Muscle of leg (tissue), 16 donors: ENCODE measurements around the gene DAZ4. TPM values are rescaled to one million over a fixed set of nuclear protein-coding genes. Genes with fewer than 3 reads are reported as not detected.
"Not testable (repeated sequence)": the region's sequence is repeated elsewhere in the genome, so short reads cannot be mapped to it uniquely, and the experiment has no call there.

Experiments used
- DNase-seq: peaks from one replicate; pipeline ENCODE4 v3.0.0; 2013
- H3K27ac ChIP-seq: one replicate; pipeline ENCODE4 v1.5.1; 2013; ENCODE audit warnings: mild to moderate bottlenecking, low read length, control low read depth
- H3K27me3 ChIP-seq: one replicate; pipeline ENCODE4 v1.6.1; 2013; ENCODE audit warnings: low read length; ENCODE audit not compliant: control insufficient read depth, insufficient read depth
- H3K36me3 ChIP-seq: one replicate; pipeline ENCODE4 v1.6.1; 2013; ENCODE audit warnings: low read length; ENCODE audit not compliant: control insufficient read depth, insufficient read depth
- H3K4me1 ChIP-seq: one replicate; pipeline ENCODE4 v1.6.1; 2013; ENCODE audit warnings: low read length; ENCODE audit not compliant: control insufficient read depth, insufficient read depth
- H3K4me3 ChIP-seq: one replicate; pipeline ENCODE4 v1.5.1; 2013; ENCODE audit warnings: low read length, control low read depth
- H3K9me3 ChIP-seq: replicated peaks from 2 replicates; pipeline ENCODE4 v1.6.1; 2013; ENCODE audit warnings: low read depth, low read length; ENCODE audit not compliant: control insufficient read depth
- WGBS: methylation state at CpG from one replicate; pipeline ENCODE4 v1.1.5; 2013; ENCODE audit warnings: missing lambda C conversion rate; ENCODE audit not compliant: insufficient coverage; 5-methylcytosine and 5-hydroxymethylcytosine counted together
- long read RNA-seq, 11 donors: transcript quantifications; one replicate each; lab custom pipeline, GENCODE V29; 2026
- polyA plus RNA-seq, 8 donors: library from polyadenylated mRNA; unstranded; fragments of 120-200 nt; gene quantifications; one replicate each; pipeline versions ENCODE4 v1.2.1 to v1.2.3, GENCODE V29; 2013; ENCODE audit warnings: inconsistent platforms in 1 of 8, low replicate concordance in 1 of 8; ENCODE audit not compliant: insufficient read length in 8 of 8, insufficient read depth in 1 of 8
- total RNA-seq: library from RNA; stranded (reverse); fragments of 120-200 nt; gene quantifications from one replicate; pipeline ENCODE4 v1.2.4, GENCODE V29; 2013

DAZ4 gene
- total RNA-seq = not detected
- polyA plus RNA-seq = not detected
- long read RNA-seq, donor 1 = 0 reads
- long read RNA-seq, donor 2 = 0 reads
- long read RNA-seq, donor 3 = 0 reads
- long read RNA-seq, donor 4 = 0 reads
- long read RNA-seq, donor 5 = 0 reads
- long read RNA-seq, donor 6 = 0 reads
- long read RNA-seq, donor 7 = 0 reads
- long read RNA-seq, donor 8 = 0 reads
- long read RNA-seq, donor 9 = 0 reads
- long read RNA-seq, donor 10 = 0 reads
- long read RNA-seq, donor 11 = 0 reads

GRCh38 chrY:24833619-24834018, at the start of gene DAZ4:
DAZ4 (plus strand) TSS chrY:24833919; CDS start chrY:24834127, 208 bp downstream.
- H3K4me1 ChIP-seq, H3K36me3 ChIP-seq, H3K9me3 ChIP-seq, H3K27ac ChIP-seq, H3K4me3 ChIP-seq, DNase-seq, H3K27me3 ChIP-seq: not testable (repeated sequence)
- no CpG with 5 or more reads among the region's 23 CpGs for WGBS

DNA sequence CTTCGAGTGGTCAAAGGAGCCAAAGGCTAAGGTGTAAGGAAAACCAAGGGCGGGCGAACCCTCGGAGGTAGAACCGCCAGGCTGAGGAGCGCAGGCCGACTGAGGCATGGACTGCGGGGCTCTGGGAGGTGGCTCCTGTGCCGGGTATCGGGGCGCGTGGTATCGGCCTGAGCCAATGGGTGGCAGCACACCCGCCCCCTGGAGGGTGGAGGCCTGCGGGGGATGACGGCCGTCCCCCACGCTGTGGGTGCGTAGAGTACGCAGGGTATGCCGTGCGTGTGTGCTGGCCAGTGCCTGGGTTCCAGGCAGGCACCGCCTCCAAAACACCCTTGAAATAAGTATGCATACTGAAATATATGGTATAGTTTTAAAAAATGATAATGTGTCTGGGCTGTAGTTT, 20.4 kb upstream of the DAZ4 start, which contains the start of gene DAZ3:
DAZ3 (minus strand) TSS at position 101 of the 400 bp plus-strand sequence. CDS start 208 bp downstream, outside the sequence.
- not testable (repeated sequence) for DNase-seq, H3K9me3 ChIP-seq, H3K27ac ChIP-seq, H3K27me3 ChIP-seq, H3K4me1 ChIP-seq, H3K4me3 ChIP-seq, H3K36me3 ChIP-seq
- WGBS = no CpG with 5 or more reads among the region's 23 CpGs

GRCh38 chrY:24821836-24822235, 11.9 kb upstream of the DAZ4 start:
- not testable (repeated sequence) for H3K4me1 ChIP-seq, DNase-seq, H3K9me3 ChIP-seq, H3K27me3 ChIP-seq, H3K36me3 ChIP-seq, H3K4me3 ChIP-seq, H3K27ac ChIP-seq
- no CpG with 5 or more reads among the region's 3 CpGs for WGBS

- H3K27me3 ChIP-seq, H3K4me1 ChIP-seq, H3K9me3 ChIP-seq, H3K27ac ChIP-seq, DNase-seq, H3K36me3 ChIP-seq, H3K4me3 ChIP-seq: not testable (repeated sequence)
- no CpG with 5 or more reads among the region's 4 CpGs for WGBS
Observed at GRCh38 chrY:24824184-24824879, 9.4 kb upstream of the DAZ4 start.

DNA sequence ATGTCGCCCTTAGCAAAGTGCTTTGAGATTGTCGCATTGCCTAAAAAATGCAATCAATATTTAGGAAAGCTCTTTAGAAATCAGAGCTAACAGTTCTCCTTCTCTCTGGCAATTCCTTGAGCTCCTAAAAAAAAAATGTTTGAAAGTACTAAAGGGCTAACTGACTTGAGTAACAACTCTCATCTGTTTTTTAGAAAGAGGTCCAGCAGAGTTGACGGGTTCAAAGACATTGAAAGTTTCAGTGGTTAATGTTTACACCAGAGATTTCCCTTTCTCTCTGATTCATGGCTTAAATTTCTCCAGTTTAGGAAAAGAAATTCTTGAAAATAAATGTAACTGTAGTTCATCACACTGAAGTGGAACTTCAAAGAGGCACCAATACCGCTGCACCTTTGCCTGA, 8.7 kb upstream of the DAZ4 start:
- no CpG with 5 or more reads among the region's 4 CpGs for WGBS
- DNase-seq, H3K4me3 ChIP-seq, H3K36me3 ChIP-seq, H3K27ac ChIP-seq, H3K4me1 ChIP-seq, H3K9me3 ChIP-seq, H3K27me3 ChIP-seq: not testable (repeated sequence)

Other genes starting within 250 kb of the DAZ4 start
- not detected for gene BPY2B, start 215.9 kb upstream of the DAZ4 start, total RNA-seq
- not detected for gene BPY2B, start 215.9 kb upstream of the DAZ4 start, polyA plus RNA-seq
- gene DAZ3, start 20.5 kb upstream of the DAZ4 start, total RNA-seq = not detected
- under 1 TPM in 2 of 8 donors, not detected in 6; 0.06 to 0.10 TPM for gene DAZ3, start 20.5 kb upstream of the DAZ4 start, polyA plus RNA-seq
- gene BPY2C, start 218.2 kb downstream of the DAZ4 start, total RNA-seq = not detected
- gene BPY2C, start 218.2 kb downstream of the DAZ4 start, polyA plus RNA-seq = not detected